K562 (cell line): ENCODE results near the gene ALG8. TPM values are rescaled to one million over a fixed set of nuclear protein-coding genes. Genes with fewer than 3 reads are reported as not detected.

ENCODE experiments used
- ADNP ChIP-seq: fragments of 200-800 bp; sonication (Bioruptor generic); IDR thresholded peaks from 2 replicates; pipeline ENCODE4 v1.6.1; 2016; ENCODE audit warnings: missing genetic modification characterization, missing compliant biosample characterization
- CEBPB ChIP-seq: fragments of 450-650 bp; IDR thresholded peaks from 2 replicates; pipeline ENCODE4 v1.6.1; 2016; ENCODE audit warnings: missing genetic modification characterization, missing compliant biosample characterization
- CEBPG ChIP-seq, 3 experiments: fragments of 200-800 bp in 1 of 3; sonication (Bioruptor generic) in 1 of 3; sonication (generic) in 1 of 3; formaldehyde crosslinking in 1 of 3; IDR thresholded peaks in 2 of 3; conservative IDR thresholded peaks in 1 of 3; 2 replicates each; pipeline versions ENCODE4 v1.6.1 to v1.8.0; 2016 to 2022; ENCODE audit warnings: missing compliant biosample characterization in 2 of 3, missing genetic modification characterization in 2 of 3, mild to moderate bottlenecking in 1 of 3, missing genetic modification reagents in 1 of 3
- DPF2 ChIP-seq: fragments of 450-650 bp; IDR thresholded peaks from 2 replicates; pipeline ENCODE4 v1.6.1; 2016
- ELF4 ChIP-seq: fragments of 450-650 bp; formaldehyde crosslinking; IDR thresholded peaks from 2 replicates; pipeline ENCODE4 v1.4.0; 2022; ENCODE audit warnings: missing genetic modification characterization
- EP400 ChIP-seq: fragments of 450-650 bp; IDR thresholded peaks from 2 replicates; pipeline ENCODE4 v1.6.1; 2017; ENCODE audit warnings: antibody characterized with exemption, mild to moderate bottlenecking, moderate library complexity
- EZH2 ChIP-seq: IDR thresholded peaks from 2 replicates; pipeline ENCODE4 v1.6.1; 2012; ENCODE audit warnings: low read depth, mild to moderate bottlenecking, inconsistent platforms, low read length, borderline replicate concordance
- FOXK2 ChIP-seq, 2 experiments: fragments of 450-650 bp; IDR thresholded peaks in 1 of 2; conservative IDR thresholded peaks in 1 of 2; 2 replicates each; pipeline ENCODE4 v1.6.1; 2016; ENCODE audit warnings: low read depth in 2 of 2, mild to moderate bottlenecking in 1 of 2
- HDAC1 ChIP-seq, 2 experiments: fragments of 450-650 bp; IDR thresholded peaks; 2 replicates each; pipeline ENCODE4 v1.6.1; 2016 to 2017; ENCODE audit warnings: inconsistent platforms in 1 of 2, mild to moderate bottlenecking in 1 of 2, moderate library complexity in 1 of 2
- MCM2 ChIP-seq: fragments of 450-650 bp; IDR thresholded peaks from 2 replicates; pipeline ENCODE4 v1.6.1; 2017; ENCODE audit warnings: low read depth, mild to moderate bottlenecking
- MTF1 ChIP-seq: fragments of 250-450 bp; sonication (Bioruptor Pico); IDR thresholded peaks from 2 replicates; pipeline ENCODE4 v1.9.0; 2021; ENCODE audit warnings: moderate library complexity, mild to moderate bottlenecking, inconsistent platforms, borderline replicate concordance
- SOX6 ChIP-seq: fragments of 450-650 bp; IDR thresholded peaks from 2 replicates; pipeline ENCODE4 v1.6.1; 2014; ENCODE audit warnings: mild to moderate bottlenecking
- TCF7L2 ChIP-seq: fragments of 150-350 bp; IDR thresholded peaks from 2 replicates; pipeline ENCODE4 v1.6.1; 2016; ENCODE audit warnings: low read depth, mild to moderate bottlenecking, low read length, moderate library complexity
- YY1 ChIP-seq, 3 experiments: IDR thresholded peaks; 2 replicates each; pipeline ENCODE4 v1.6.1; 2011; ENCODE audit warnings: low read length in 2 of 3, mild to moderate bottlenecking in 2 of 3, moderate library complexity in 2 of 3, borderline replicate concordance in 1 of 3, control low read depth in 1 of 3, low read depth in 1 of 3; ENCODE audit not compliant: insufficient read depth in 3 of 3, insufficient replicate concordance in 2 of 3, control insufficient read depth in 1 of 3, insufficient read length in 1 of 3; ENCODE audit errors: extremely low read depth in 1 of 3
- ZNF134 ChIP-seq: fragments of 250-450 bp; sonication (Bioruptor Pico); conservative IDR thresholded peaks from 2 replicates; pipeline ENCODE4 v1.4.0; 2020
- ZNF174 ChIP-seq: fragments of 250-450 bp; sonication (Bioruptor Pico); IDR thresholded peaks from 2 replicates; pipeline ENCODE4 v1.4.0; 2020; ENCODE audit warnings: mild to moderate bottlenecking
- polyA plus RNA-seq, 8 experiments: library from polyadenylated mRNA; depleted of rRNA in 4 of 8; stranded (reverse) in 5 of 8; unstranded in 3 of 8; fragments of >200 nt; fragmentation: Nextera tagmentation in 2 of 8; fragmentation: Illumina TruSeq in 1 of 8; extraction: Ambion mirVana in 2 of 8; extraction: Trizol in 1 of 8; gene quantifications; 2 replicates each; pipeline versions ENCODE4 v1.2.1 to v1.2.3, GENCODE V29; 2011 to 2014; ENCODE audit warnings: inconsistent platforms in 1 of 8, missing spikeins in 1 of 8
- total RNA-seq, 7 experiments: library from RNA; depleted of rRNA in 6 of 7; stranded (reverse); fragments of >200 nt in 6 of 7; fragmentation: Illumina TruSeq in 2 of 7; extraction: Trizol in 2 of 7; gene quantifications; 2 replicates each; pipeline versions ENCODE4 v1.2.1 to v1.2.3, GENCODE V29; 2011 to 2021; ENCODE audit warnings: low replicate concordance in 1 of 7
- TF ChIP-seq, protein P1 (sequence below): fragments of 250-450 bp; sonication (Bioruptor Pico); IDR thresholded peaks from 2 replicates; pipeline ENCODE4 v1.8.0; 2022; ENCODE audit warnings: moderate library complexity, mild to moderate bottlenecking, inconsistent platforms
- TF ChIP-seq, protein P2 (sequence below): fragments of 250-450 bp; sonication (Bioruptor Pico); IDR thresholded peaks from 2 replicates; pipeline ENCODE4 v1.5.0; 2022; ENCODE audit warnings: mild to moderate bottlenecking
- TF ChIP-seq, protein P3 (sequence below): sonication (generic); formaldehyde crosslinking; IDR thresholded peaks from 2 replicates; pipeline ENCODE4 v1.8.0; 2023; ENCODE audit warnings: mild to moderate bottlenecking, missing genetic modification reagents
- TF ChIP-seq, protein P4 (sequence below), 3 experiments: fragments of 200-800 bp in 1 of 3; sonication (Bioruptor generic) in 1 of 3; sonication (generic) in 1 of 3; formaldehyde crosslinking in 1 of 3; IDR thresholded peaks; 2 replicates each; pipeline versions ENCODE4 v1.6.1 to v1.8.0; 2016 to 2022; ENCODE audit warnings: mild to moderate bottlenecking in 2 of 3, missing compliant biosample characterization in 2 of 3, missing genetic modification characterization in 2 of 3, missing genetic modification reagents in 1 of 3

ALG8 gene
- total and polyA plus RNA-seq, 9 of the 15 experiments (the other 6 are each of a cell fraction or from before 2014, with no cell fraction given) = 59.3 to 189 (median 106) TPM

DNA sequence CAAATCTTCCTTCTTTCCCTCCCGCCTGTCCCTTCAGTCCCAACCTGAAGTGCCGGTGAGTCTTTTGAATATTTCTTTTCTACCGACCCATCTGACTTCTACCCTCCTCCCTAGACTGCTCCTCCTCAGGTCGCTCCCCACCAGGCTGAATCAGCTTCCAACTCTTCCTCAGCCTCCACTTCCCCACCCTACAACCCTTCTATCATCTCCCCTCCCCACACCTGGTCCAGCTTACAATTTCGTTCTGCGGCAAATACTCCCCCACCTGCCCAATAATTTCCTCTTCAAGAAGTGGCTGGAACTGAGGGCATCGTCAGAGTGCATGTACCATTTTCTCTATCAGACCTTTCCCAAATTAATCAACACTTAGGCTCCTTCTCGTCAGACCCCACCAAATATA lies 57.3 kb downstream of the ALG8 start (continued):
- TF ChIP-seq ADNP (tag) = no peak
- TF ChIP-seq MCM2 = no peak
- no peak for TF ChIP-seq ZNF134 (CRISPR knock-in tag)
- TF ChIP-seq, protein P1, sequence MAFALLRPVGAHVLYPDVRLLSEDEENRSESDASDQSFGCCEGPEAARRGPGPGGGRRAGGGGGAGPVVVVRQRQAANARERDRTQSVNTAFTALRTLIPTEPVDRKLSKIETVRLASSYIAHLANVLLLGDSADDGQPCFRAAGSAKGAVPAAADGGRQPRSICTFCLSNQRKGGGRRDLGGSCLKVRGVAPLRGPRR (CRISPR knock-in tag) = no peak
- TF ChIP-seq FOXK2 (conservative IDR thresholded peaks at IDR 0.05 in 1 of 2, IDR thresholded peaks at IDR 0.05 in 1 of 2; ENCODE audit: low read depth in 2 of 2) = 0 out of 4 replicates have a peak, but pooled peaks of 1 of the 2 experiments have one; percentile 13
- no peak for TF ChIP-seq TCF7L2
- TF ChIP-seq, protein P2, sequence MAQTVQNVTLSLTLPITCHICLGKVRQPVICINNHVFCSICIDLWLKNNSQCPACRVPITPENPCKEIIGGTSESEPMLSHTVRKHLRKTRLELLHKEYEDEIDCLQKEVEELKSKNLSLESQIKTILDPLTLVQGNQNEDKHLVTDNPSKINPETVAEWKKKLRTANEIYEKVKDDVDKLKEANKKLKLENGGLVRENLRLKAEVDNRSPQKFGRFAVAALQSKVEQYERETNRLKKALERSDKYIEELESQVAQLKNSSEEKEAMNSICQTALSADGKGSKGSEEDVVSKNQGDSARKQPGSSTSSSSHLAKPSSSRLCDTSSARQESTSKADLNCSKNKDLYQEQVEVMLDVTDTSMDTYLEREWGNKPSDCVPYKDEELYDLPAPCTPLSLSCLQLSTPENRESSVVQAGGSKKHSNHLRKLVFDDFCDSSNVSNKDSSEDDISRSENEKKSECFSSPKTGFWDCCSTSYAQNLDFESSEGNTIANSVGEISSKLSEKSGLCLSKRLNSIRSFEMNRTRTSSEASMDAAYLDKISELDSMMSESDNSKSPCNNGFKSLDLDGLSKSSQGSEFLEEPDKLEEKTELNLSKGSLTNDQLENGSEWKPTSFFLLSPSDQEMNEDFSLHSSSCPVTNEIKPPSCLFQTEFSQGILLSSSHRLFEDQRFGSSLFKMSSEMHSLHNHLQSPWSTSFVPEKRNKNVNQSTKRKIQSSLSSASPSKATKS = no peak
- TF ChIP-seq, protein P3, sequence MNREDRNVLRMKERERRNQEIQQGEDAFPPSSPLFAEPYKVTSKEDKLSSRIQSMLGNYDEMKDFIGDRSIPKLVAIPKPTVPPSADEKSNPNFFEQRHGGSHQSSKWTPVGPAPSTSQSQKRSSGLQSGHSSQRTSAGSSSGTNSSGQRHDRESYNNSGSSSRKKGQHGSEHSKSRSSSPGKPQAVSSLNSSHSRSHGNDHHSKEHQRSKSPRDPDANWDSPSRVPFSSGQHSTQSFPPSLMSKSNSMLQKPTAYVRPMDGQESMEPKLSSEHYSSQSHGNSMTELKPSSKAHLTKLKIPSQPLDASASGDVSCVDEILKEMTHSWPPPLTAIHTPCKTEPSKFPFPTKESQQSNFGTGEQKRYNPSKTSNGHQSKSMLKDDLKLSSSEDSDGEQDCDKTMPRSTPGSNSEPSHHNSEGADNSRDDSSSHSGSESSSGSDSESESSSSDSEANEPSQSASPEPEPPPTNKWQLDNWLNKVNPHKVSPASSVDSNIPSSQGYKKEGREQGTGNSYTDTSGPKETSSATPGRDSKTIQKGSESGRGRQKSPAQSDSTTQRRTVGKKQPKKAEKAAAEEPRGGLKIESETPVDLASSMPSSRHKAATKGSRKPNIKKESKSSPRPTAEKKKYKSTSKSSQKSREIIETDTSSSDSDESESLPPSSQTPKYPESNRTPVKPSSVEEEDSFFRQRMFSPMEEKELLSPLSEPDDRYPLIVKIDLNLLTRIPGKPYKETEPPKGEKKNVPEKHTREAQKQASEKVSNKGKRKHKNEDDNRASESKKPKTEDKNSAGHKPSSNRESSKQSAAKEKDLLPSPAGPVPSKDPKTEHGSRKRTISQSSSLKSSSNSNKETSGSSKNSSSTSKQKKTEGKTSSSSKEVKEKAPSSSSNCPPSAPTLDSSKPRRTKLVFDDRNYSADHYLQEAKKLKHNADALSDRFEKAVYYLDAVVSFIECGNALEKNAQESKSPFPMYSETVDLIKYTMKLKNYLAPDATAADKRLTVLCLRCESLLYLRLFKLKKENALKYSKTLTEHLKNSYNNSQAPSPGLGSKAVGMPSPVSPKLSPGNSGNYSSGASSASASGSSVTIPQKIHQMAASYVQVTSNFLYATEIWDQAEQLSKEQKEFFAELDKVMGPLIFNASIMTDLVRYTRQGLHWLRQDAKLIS (CRISPR knock-in tag) = no peak
- no peak for TF ChIP-seq DPF2
- 0 out of 2 replicates have a peak, but pooled peaks have one; percentile 49 for TF ChIP-seq ELF4 (CRISPR knock-in tag)
- TF ChIP-seq SOX6 = no peak
- no peak for TF ChIP-seq ZNF174
- TF ChIP-seq YY1 (IDR thresholded peaks at IDR 0.05; ENCODE audit: borderline replicate concordance in 1 of 3, control insufficient read depth in 1 of 3, extremely low read depth in 1 of 3, insufficient read depth in 3 of 3, insufficient read length in 1 of 3, insufficient replicate concordance in 2 of 3, low read depth in 1 of 3, low read length in 2 of 3) = no peak
- no peak for TF ChIP-seq EP400
- TF ChIP-seq MTF1 (CRISPR knock-in tag) = no peak
- no peak for TF ChIP-seq CEBPB (tag)
- TF ChIP-seq CEBPG (CRISPR knock-in tag; IDR thresholded peaks at IDR 0.05) = no peak
- TF ChIP-seq CEBPG (tag; conservative IDR thresholded peaks at IDR 0.05 in 1 of 2, IDR thresholded peaks at IDR 0.05 in 1 of 2) = no peak
- TF ChIP-seq, protein P4, sequence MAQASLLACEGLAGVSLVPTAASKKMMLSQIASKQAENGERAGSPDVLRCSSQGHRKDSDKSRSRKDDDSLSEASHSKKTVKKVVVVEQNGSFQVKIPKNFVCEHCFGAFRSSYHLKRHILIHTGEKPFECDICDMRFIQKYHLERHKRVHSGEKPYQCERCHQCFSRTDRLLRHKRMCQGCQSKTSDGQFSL (CRISPR knock-in tag; IDR thresholded peaks at IDR 0.05) = no peak
- TF ChIP-seq, protein P4 (tag; IDR thresholded peaks at IDR 0.05) = peak in 1 of 2 experiments; percentile 25; a peak in 1 of 4 replicates
- no peak for TF ChIP-seq EZH2
- 0 out of 4 replicates have a peak, but pooled peaks of 1 of the 2 experiments have one; percentile 13 for TF ChIP-seq HDAC1 (IDR thresholded peaks at IDR 0.05)
